Progenitor cell of endocrine pancreas (in vitro differentiated cells): ENCODE results near the gene ALDOA. TPM values are rescaled to one million over a fixed set of nuclear protein-coding genes. Genes with fewer than 3 reads are reported as not detected.

Experiments used
- DNase-seq: peaks from one replicate; pipeline ENCODE4 v3.0.0; 2021; ENCODE audit warnings: low spot score; ENCODE audit not compliant: unreplicated experiment
- H3K27ac Mint-ChIP-seq: 2 replicates; pipeline ENCODE4 v1.8.0; 2021; ENCODE audit warnings: mild to moderate bottlenecking, moderate library complexity, mixed read lengths
- H3K27me3 Mint-ChIP-seq: 2 replicates; pipeline ENCODE4 v1.8.0; 2021; ENCODE audit warnings: mixed read lengths
- H3K36me3 Mint-ChIP-seq: 2 replicates; pipeline ENCODE4 v1.8.0; 2022; ENCODE audit warnings: mixed read lengths; ENCODE audit not compliant: insufficient read depth
- H3K4me1 Mint-ChIP-seq: 2 replicates; pipeline ENCODE4 v1.8.0; 2021; ENCODE audit warnings: low read depth, mixed read lengths
- H3K4me3 Mint-ChIP-seq: 2 replicates; pipeline ENCODE4 v1.8.0; 2021; ENCODE audit warnings: low read depth, mild to moderate bottlenecking, moderate library complexity, mixed read lengths
- H3K9me3 Mint-ChIP-seq: 2 replicates; pipeline ENCODE4 v1.8.0; 2021; ENCODE audit warnings: low read depth, mixed read lengths
- CTCF ChIP-seq: fragments of 200-600 bp; sonication (generic); IDR thresholded peaks from one replicate; pipeline ENCODE4 v1.5.0; 2021; ENCODE audit warnings: antibody characterized with exemption, mild to moderate bottlenecking; ENCODE audit not compliant: unreplicated experiment
- total RNA-seq: library from RNA; stranded (reverse); gene quantifications from 2 replicates; pipeline ENCODE4 v1.2.1, GENCODE V29; 2021

ALDOA gene
- total RNA-seq, 1 donor from 2014 or later, result 273 TPM

DNA sequence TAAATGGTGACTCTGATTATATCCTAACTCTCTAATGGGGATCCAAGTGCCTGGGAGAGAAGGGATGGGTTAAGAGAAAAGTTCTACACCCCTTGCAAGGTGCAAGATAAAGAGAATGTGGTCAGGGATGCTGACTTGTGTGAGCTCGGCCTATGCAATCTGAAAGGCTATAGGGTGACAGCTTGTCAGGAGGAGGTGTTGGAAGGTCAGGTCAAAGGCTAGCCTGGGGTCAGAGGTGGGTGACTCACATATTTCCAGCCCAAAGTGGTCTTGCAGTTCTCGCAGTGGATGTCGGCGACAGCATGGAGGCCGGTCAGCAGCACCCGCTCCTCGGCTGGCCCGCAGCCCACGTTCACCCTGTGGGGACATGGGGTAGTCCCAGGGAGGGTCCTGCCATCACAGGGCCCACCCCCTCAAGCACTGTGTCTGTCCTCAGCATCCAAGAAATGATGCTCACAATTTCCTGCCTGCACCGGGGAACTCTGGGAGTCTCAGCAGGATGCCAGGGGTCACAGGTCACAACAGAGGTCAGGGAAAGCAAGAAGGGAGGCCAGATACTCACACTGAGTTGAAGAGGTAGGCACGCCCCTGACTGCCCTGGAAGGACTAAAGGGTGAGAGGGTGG lies 29.1 kb downstream of the ALDOA start:
- Mint-ChIP-seq H3K36me3 (peaks cover 16% of the 10 kb centered on the region), H3K27me3 (no peaks in the 10 kb centered on the region), H3K4me1 (peaks cover 20% of the 10 kb centered on the region), H3K4me3 (peak overlapping the region; percentile 77), H3K27ac (peak overlapping the region; percentile 20), H3K9me3 (peaks cover 13% of the 10 kb centered on the region)
- TF ChIP-seq CTCF, result no peak
- DNase-seq, result no peak

DNA sequence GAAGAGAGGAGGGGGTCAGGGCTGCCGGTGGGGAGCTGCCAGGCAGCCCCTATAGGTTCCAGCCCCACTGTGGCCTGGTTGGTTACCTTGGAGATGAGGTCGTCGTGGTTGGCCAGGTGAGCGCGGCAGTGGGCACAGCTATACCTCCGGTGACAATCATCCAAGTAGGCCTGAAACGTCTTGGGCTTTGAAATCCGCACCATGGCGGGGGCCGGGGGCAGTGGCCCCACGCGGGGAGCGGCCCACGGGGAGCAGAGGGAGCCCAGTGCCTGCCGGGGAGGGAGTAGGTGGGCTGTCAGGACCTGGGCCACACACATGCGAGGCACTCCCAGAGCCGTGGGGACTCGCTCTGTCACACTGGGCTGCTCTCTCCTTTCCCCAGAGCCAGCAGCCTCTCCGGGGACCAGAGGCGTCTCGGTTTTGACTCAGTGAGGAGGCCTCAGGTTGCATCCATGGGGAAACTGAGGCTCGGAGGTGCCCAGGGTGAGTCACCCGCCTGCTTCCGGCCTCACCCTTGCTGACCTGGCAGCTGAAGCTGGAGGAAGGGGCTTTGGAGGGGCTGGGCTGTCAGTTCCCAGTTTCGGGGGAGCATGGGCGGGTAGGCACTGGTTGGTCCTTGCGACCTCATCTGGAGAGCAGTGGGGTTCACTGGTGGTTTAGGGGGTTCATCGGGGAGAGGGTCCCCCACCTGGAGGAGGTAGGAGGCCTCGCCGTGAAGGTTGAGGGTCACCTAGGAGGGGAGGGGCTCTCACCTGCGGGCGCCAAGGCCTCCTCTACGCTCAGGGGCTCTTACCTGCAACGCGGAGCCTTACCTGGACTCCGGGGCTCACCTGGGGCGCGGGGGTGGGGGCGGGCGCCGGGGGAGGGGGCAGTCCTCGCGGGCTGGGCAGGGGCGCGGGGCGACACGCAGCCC lies 29.9 kb downstream of the ALDOA start:
- peak overlapping the region; percentile 77 for H3K4me3 Mint-ChIP-seq
- H3K27ac Mint-ChIP-seq, result peak overlapping the region; percentile 92
- H3K9me3 Mint-ChIP-seq, result peaks cover 13% of the 10 kb centered on the region
- no peak for DNase-seq
- peaks cover 16% of the 10 kb centered on the region for H3K36me3 Mint-ChIP-seq
- H3K27me3 Mint-ChIP-seq, result no peaks in the 10 kb centered on the region
- peaks cover 17% of the 10 kb centered on the region for H3K4me1 Mint-ChIP-seq
- no peak for TF ChIP-seq CTCF

GRCh38 chr16:30096105-30096861 lies 30.7 kb downstream of the ALDOA start, which contains the start of gene YPEL3:
Gene YPEL3, minus strand, starts transcription at chr16:30096213. Its CDS starts 731 bp downstream, at chr16:30095482.
- Mint-ChIP-seq H3K27me3 (no peaks in the 10 kb centered on the region), H3K4me3 (peak within 1 kb of the TSS; percentile 77), H3K9me3 (peaks cover 13% of the 10 kb centered on the region), H3K27ac (peak within 1 kb of the TSS; percentile 96), H3K4me1 (peaks cover 17% of the 10 kb centered on the region), H3K36me3 (peaks cover 17% of the 10 kb centered on the region)
- no peak for TF ChIP-seq CTCF
- DNase-seq, result peak; percentile 90

DNA sequence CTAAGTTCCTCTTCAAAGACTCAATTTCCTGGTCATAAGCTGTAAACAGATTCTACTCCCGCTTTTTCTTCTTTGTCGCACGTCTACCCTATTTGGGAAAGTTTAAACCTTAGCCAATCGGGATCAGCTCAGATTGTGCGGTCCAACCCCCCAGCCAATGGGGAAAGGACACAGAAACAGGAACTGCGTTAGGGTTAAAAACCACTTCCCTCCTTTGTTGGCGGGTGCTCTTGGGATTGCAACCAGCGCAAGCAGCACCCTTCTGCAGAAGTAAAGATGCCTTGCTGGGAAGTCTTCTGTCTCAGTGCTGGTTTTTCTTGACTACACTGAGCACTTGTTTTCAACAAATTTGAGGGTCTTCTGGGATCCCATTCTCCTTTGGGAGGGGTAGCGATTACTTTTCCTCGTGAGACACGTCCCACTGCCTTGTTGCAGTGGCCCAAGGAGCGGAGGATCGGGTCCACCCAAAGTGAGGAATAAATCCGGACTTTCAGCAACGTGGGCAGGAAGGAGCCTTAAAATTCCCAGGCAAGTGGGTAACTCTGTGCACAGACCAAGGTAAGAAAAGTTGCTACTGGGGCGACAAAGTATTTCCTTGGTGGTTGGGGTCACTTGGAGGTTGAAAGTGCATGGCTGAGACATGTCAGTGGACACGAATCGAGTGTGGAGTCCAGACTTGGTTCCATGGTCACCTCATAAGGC lies 31.5 kb downstream of the ALDOA start:
- Mint-ChIP-seq H3K36me3 (peaks cover 18% of the 10 kb centered on the region), H3K27me3 (no peaks in the 10 kb centered on the region), H3K4me3 (peak overlapping the region; percentile 75), H3K9me3 (peaks cover 13% of the 10 kb centered on the region), H3K27ac (peak overlapping the region; percentile 96), H3K4me1 (peaks cover 14% of the 10 kb centered on the region)
- DNase-seq, result no peak
- no peak for TF ChIP-seq CTCF
